Activated CD4-positive, CD25-positive, alpha-beta regulatory T cell treated with anti-CD3 and anti-CD28 coated beads, Interleukin-2, amount 50 U/mL, for 24 hours (primary cell): ENCODE measurements around the gene GPC1.

ENCODE experiments used
- ATAC-seq, 2 donors: fragments of 150-1000 bp; cut with Tn5 transposase; one replicate each; pipeline ENCODE4 v1.10.0; 2021; ENCODE audit warnings: mild to moderate bottlenecking in 1 of 2, moderate library complexity in 1 of 2

GPC1 gene

DNA sequence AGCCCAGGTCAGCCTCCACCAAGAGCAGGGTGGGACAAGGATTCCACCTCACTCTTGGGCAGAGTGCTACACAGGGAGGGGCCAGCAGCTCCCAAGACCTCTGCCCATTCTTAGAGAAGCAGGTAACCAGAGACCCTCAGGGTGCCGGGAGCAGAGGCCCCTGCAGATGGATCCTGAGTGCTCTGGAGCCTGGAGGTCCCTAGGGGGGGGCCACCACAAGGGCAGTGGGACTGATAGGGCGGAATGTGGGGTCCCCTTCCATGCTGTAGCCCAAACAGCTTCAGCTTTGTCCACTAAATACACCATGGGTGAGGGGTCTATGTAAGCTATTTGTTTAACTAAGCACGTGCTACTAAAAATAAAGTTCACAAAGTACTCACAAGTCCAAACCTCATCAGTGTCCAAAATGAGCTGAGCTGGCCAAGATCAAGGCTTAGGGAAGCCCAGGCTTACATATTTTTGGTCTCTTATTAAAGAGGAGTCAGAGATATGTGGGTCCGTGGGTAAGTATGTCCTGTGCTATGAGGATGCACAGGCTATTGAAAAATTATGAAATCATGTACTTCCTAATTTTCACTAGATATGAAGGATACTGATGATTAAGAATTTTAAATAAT, 21.5 kb upstream of the GPC1 start:
- ATAC-seq = no peak

DNA sequence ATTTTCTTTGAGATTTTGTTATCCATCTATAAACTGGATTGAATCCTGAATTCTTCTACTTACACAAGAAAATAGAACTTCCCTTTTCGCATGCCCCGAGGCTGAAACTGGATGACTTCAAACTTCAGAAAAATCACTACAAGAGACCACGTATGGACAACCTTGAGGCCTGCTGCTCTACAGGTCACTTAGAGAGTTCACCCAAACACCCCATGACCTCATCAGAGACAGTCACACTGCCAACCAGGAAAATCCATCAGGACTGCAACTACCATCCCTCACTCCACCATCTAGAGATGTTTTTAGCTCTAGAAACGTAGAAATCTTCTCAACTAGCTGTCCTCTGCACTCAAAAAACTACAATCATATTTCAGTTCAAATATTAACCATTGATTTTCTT, 18.6 kb upstream of the GPC1 start:
- no peak for ATAC-seq

DNA sequence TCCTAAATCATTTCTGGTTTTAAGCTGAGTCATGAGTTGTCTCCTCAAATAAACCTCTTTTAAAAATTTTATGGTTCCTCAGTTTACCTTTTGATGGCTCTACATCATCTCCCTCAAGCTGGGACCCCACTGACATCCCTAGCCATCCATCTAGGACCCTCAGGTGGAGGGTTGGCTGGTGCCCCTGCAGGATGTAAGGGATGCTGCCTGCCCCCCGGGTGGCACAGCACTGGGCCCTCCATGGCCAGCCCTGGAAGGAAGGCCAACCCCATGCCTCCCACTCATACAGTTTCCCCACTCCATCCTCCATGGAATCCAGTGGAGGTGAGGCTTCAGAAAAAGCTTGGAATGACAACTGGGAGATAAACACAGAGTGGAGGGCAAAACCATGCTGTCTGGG, 17.2 kb upstream of the GPC1 start:
- no peak for ATAC-seq

DNA sequence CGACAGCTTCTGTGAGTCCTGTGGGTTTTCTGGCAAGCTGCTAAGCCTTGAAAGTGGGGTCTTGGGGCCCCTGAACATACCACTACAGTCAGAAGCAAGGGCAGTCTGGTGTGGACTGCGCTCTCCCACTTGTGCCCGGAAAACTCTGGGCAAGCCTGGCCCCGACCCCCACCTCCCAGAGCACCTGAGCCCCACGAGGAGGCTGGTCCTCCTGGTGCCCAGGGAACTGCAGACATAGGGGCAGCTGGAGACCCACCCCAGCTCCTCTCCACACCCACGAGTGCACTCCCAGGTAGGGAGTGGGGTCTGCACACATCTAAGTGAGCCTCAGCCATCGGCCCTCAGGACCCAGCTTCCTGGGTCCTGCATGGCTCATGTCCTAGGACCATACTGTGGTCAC, 16.2 kb upstream of the GPC1 start:
- ATAC-seq = no peak

DNA sequence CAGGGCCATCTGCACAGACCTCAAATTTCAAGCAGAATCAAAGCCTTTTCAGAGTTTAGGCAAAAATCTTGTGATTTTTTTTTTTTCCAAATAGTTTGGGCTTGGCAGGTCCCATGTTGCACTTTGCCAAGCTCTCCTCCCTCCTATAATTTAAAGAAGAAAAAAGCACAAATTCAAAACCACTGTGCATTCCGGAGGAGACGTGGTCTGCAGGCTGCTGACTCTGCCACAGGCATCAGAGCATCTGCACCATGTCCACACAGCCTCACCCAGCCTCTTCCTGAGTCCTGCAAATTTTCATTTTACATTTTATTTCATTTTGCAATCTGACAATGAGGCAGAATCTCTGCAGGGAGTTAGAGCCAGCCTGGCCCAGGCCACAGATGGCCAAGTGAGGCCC, 15.7 kb upstream of the GPC1 start:
- no peak for ATAC-seq

DNA sequence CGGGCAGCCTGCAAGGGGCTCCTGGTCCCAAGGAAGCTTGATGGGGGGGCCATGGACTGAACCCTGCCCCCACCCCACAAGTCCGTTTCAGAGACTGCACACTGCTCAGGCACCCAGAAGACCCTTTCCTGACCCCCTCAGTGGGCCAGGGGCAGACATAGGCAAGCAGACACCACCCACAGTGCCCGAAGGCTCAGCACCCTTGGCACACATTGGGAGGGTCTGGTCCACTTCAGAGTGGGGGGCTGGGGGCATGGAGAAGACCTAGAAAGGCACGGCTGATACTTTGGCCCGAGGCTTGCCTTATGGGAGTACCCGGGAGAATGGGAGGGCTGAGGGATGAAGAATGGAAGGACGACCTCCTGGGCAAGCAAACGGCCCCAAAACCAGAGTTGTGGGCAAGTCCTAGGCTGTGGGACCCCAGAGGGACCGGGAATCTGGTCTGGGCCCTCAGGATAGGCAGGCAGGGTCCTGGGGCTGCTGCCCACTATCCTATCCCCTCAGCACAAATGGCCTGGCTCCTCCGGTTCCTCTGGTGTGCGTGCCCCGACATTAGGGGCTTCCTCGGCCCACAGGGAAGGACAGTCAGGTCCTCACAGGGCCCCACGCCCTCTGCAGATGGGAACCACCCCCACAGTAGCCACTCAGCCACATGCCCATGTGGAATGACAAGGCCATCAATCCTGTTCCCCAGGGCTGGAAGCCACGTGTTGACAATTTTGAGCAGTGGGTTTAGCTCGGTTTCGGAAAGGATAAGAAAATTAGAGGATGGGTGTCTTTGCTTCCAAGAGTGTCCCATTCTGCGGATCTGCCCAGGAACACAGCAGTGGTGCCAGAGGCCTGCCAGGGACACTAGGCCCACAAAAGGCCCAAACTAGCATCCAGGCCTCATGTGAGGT, 15.0 kb upstream of the GPC1 start:
- no peak for ATAC-seq

DNA sequence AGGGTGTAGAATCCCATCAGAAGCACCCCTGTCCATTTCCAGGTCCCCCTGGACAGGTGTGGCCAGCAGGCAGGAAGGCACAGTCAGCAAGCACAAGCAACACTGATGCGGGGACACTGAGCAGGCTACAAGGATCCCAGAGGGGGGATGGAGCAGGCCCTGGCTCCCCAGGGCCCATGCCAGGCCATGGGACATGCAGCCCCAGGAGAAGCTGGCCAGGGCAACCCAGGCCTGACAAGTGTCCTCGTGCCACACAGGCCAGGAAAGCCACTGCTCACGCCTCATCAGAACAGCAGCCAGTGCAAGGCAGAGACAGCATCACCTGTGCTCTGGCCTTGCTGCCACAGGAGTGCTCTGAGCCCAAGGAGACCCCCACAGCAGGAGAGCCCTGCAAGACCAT, 14.1 kb upstream of the GPC1 start:
- no peak for ATAC-seq

DNA sequence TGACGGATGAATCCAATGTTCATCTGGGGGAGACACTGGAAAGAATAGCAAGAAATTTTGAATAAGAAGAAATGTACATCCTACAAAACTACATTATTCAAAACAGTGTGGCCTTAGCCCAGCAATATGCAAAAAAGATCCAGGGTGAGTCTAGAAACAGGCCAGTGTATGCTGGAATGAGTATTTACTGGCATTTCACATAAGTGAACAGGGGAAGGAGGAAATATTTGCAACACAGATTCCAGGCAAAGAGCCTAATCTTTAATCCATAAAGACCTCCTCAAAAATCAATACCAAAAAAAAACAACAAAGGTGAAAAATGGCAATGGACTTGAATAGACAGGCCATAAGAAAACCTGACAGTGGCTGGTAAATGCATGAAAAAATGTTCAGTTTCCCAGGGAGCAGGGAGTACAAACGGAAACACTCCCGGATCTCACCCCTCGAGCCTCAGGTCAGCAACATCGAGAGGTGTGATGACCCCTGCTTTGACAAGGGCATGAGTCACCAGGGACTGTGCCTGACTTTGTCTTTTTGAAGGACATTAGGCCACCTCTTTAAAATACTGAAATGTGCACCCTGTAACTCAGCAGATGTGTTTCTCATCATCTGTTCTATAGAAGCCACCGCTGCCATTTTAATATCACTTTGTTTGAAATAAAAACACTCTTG, 12.7 kb upstream of the GPC1 start:
- no peak for ATAC-seq

DNA sequence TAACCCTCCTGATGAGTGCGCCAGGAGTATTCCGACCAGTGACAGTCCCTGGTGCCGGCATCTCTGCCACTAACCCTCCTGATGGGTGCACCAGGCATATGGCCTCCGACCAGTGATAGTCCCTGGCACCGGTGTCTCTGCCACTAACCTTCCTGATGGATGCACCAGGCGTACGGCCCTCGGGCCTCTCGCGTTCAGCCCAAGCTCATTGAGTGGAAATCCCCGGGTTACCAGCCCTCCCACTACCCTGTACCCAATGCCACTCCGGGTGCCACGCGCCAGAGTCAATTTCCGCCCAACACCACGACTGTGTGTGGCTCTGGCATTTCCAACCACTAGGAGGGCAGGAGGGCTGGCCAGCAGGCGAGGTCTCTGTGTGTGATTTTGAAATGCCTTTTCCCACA, 11.7 kb upstream of the GPC1 start:
- ATAC-seq = no peak

DNA sequence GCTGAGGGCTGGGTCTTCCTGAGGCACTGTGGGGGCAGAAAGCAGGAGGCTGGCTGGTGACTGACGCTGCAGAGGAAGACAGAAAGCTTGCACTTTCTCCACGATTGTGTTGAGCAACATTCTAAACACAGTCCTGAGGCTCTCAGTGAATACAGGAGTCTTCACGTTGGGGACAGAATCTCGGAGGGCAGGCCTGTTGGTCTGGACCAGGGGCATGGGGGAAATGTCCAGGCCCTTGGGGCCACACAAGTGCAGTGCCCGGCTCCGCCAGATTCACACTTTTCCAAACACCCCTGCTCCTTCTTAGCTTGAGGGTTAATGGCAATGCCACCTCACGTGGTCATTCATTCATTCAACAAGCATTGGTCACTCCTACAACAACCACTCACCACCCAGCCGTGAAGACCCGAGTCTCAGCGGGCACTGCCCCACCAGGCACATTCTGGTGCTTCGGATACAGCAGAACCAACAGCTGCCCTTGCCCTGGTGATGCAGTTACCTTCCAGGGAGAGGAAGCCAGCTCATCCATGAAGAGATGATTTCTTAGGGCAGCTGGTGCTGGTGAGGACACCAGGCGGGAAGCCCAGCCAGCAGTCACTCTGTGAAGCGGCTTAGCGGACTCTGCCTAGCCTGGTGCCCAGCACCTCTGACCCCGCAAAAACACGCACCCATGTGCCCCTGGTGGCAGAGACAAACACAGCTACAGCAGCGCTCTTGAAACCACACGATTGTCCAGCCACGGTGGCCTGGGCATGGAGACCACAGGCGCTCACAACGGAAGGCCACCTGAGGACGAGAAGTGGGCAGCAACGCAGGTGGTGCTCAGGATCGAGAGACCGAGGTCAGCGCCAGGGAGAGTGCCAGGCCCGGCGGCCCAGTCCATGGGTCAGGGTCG, 10.9 kb upstream of the GPC1 start:
- no peak for ATAC-seq

DNA sequence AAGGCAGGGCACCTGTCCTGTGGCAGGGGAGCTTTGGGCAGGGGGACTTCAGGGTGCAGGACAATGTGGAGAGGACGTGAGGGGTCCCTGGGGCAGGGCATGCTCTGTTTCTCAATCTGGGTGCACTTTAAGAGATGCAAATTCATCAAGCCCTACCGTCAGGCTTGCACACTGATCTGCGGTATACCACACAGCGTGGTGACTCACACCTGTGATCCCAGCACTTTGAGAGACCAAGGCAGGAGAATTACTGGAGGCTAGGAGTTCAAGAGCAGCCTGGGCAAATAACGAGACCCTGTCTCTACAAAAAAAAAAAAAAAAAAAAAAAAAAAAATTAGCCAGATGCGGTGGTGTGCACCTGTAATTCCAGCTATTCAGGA, 10.2 kb upstream of the GPC1 start:
- ATAC-seq = no peak

DNA sequence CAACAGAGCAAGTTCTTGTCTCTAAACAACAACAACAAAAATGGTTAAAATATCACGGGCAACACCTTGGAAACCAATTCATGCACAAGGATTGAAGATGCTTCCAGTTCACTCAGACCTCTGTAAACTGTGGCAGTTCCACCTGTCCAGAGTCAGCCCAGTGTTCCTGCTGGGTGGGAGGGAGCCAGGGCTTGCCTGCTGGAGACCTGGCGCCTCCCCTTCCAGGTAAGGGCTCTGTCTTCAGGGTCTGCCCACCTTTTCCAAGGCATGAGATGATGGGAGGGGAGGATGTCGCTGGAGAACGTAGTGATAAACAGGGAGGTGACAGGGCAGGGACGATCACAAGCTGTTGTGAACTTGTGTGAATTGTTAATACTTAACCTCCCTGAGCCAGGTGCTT, 9.8 kb upstream of the GPC1 start:
- ATAC-seq = no peak

DNA sequence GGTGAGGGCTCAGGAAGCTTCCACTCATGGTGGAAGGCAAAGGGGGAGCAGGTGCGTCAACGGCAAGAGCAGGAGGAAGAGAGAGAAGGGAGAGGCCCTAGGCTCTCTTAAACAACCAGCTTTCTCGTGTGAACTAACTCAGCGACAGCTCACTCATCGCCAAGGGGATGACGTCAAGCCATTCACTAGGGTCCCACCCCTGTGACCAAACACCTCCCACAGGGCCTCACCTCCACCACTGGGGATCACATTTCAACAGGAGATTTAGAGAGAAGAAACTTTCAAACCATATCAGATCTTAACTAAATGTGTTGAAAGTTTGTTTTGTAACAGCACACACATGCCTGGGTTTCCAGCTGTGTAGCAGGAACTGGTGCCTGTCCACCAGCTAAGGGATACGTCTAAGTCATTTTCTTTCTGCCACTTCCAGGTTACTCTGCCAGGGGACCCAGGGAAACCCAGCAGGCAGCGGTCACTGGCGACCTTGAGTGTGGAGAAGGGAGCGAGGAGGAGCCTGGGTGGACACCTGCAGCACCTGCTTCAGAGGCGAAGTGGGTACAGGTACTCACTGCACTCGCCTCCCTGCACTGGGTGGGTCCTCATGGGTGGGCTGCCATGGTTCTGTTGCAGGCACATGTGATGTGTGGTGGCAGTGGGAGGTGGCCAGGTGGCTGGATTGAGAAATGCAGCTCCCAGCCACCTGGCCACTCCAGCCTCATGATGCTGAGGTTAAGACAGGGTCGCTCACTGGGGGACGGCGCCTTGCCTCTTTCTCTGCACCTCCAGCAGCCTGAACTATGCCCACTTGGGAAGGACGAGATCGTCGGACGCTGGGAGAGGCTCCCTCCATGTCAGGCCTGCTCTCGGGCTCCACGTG, 8.4 kb upstream of the GPC1 start:
- ATAC-seq = no peak

DNA sequence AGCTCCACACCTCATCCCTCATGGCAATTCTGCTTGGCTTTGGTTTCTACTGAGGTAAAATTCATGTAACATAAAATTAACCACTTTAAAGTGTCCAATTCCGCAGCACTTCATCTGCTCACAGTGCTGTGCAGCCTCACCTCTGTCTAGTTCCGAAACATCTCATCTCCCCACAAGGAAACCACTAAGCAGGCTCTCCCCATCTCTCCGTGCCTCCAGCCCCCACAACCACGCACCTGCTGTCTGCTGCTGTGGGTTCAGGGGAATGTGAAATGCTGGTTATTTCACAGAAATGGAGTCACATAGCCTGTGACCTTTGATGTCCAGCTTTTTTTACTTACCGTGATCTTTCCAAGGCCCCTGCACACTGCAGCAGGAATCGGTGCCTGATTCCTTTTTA, 7.7 kb upstream of the GPC1 start:
- ATAC-seq = peak in 1 of 2 donors; percentile 12

DNA sequence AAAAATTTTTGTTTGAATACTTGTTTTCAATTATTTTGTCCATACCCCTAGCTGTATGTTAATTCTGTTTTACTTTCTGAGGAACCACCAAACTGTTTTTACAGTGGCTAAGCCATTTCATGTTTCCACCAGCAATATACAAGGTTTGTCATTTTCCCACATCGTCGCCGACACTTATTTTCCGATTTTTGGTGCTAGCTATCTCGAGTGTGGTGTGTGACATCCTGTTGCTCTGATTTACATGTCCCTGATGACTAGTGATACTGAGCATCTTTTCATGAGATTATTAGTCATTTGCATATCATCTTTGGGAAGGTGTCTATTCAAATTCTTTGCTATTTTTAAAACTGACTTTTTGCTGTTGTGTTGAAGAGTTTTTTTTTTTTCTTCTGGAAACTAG, 7.2 kb upstream of the GPC1 start:
- peak; percentile 37 to 57 for ATAC-seq

DNA sequence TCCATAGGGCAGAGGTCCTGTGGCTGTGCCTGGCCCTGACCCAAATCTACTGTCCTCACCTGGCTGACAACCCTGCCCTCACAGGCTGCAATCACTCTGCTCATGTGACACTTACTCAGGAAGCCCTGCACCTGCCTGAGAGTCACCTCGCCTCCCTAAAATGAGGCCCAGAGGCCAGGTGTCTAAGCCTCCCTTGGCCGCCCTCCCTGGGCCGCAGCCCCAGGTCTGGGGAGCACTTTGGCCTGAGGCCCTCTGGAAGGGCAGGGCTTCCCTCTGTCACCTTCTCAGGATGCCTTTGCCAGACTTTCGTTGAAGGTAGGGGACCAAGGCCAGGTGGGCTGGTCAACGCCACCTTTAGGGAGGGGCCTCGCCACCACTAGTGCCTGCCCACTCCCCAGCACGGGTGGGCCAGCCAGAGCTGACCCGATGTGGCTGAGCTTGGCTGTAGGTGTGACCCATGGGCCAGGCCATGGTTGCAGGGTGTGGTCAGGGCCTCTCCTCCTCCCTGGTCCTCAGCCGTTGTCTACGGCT, 6.1 kb upstream of the GPC1 start:
- ATAC-seq = no peak

DNA sequence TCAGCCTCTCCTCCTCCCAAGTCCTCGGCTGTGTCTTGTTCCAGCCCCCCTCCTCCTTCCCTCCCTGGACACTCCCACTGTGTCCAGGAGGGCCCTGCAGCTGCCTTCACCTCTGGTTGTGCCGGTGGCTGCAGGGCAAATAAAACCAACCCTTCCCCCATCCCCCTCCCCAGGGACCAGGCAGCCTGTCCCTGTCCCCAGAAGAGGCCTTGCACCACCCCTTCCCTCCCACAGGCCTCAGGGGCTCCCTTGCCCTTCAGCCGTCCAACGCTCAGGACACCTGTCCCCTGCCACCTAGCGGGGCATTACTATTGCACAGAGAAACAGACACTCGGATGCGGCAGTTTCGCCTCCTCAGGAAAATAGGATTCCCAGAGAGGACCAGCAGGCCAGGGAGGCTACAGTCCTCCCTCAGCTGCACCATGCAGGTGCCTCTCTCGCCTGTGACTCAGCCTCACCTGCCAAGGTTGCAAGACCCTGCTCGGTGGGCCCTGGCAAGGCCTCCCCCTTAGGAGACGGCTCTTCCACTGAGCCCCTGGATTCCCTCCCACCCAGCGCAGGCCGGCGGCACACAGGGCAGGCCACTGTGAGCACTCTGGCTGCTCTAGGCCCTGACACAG, 5.5 kb upstream of the GPC1 start:
- no peak for ATAC-seq

DNA sequence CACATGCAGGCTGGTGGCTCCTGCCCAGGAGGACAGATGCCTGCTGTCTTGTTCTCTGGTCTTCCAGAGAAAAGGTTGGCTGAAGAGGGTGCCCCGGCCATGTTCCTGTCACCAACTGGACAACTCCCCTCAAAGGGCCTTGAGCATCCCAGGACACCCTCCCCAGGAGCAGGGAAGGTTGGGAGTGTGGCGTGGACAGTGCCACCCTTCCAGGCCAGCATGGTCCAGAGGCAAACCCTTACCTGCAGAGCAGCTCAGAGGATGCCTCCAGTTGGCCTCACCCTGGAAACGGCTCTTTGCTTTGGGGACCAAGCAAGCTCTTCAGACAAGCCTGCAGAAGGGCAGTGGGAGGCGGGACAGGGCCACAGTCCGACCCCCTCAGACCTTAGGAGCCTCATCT, 4.9 kb upstream of the GPC1 start:
- no peak for ATAC-seq

DNA sequence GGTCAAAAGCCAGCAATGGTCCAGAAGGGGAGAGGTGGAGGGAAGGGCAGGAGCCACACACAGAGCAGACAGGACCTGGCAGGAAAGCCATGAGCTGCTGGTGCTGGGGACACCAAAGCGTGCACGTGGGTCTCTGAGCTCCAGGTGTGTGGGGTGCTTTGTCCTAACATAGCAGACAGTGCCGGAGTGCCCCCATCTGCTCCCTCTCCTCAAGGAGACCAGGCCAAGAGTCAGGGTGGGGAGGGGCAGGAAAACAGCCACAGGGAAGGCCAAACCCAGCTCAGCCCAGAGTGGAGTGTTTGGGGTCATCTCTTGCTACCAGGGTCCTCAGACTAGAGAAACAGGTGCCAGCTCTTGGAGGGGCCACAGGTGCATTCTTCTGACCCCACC, 4.2 kb upstream of the GPC1 start:
- ATAC-seq = no peak

DNA sequence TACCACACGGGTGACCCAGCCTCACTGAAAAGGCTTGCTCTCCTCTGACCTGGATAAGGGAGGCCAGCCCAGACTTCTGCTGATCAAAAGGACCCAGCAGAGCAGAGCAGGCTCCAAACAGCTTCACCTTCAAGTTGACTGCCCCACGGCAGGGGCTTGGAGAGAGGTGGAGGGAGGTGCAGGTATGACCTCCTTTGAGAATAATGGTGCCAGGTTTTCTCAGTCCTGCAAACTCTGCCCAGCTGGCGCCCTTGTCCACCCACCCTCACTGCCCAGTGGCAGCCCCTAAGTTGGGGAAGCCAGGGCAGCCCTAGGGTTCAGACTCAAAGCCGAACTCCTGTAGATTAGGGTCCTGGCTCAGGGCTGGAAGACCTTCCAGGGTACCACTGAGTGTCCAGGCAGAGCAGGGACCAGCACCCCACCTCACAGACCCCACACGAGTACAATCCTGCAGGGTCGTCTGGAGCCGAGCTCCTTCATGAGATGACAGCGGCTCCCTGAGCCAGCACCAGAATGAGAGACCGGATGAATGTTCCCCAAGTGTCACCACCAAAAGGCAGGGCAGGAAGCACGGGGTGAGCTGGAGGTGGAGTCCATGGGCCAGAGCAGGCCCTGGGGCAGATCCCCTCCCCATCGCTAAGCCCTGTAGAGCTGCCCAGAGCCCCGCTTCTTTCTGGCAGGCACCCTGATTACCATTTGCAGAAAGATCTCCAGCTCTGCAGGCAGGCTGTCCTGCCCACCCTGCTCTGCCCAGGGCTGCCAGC, 3.6 kb upstream of the GPC1 start:
- no peak for ATAC-seq
